ENCODE data around the gene TMEM171.

- TF ChIP-seq CTCF (IDR thresholded peaks at IDR 0.05 in 8 of 11, conservative IDR thresholded peaks at IDR 0.05 in 3 of 11) (no peak), POLR2AphosphoS5 (IDR thresholded peaks at IDR 0.05) (no peak), POLR2A (IDR thresholded peaks at IDR 0.05) (no peak)
Observed at GRCh38 chr5:73150876-73151275, 30.5 kb downstream of the TMEM171 start.

Data from spleen (tissue), 7 donors.